Measurements from ENCODE around the gene ABLIM2. TPM values are rescaled to one million over a fixed set of nuclear protein-coding genes. Genes with fewer than 3 reads are reported as not detected.

Gene ABLIM2
- total and polyA plus RNA-seq, 10 of the 15 experiments (the other 5 are each of a cell fraction or from before 2014, with no cell fraction given): 0.03 to 0.15 (median 0.05) TPM; not detected in 7

- no peak overlapping the region for H3K4me2 ChIP-seq (ENCODE audit: control insufficient read depth, insufficient read depth)
- no peak for TF ChIP-seq TAF1 (IDR thresholded peaks at IDR 0.05; ENCODE audit: borderline replicate concordance, low read depth, low read length)
- TF ChIP-seq NR2C2 (IDR thresholded peaks at IDR 0.05; ENCODE audit: borderline replicate concordance, control insufficient read depth, insufficient read length, low read depth): no peak
- no peak for TF ChIP-seq BCL11A (IDR thresholded peaks at IDR 0.05; ENCODE audit: low read depth, low read length)
- TF ChIP-seq MYC (IDR thresholded peaks at IDR 0.05; ENCODE audit: insufficient read depth, insufficient read length, insufficient replicate concordance, low read length, severe bottlenecking): no peak
- no peak for TF ChIP-seq FOXK2 (IDR thresholded peaks at IDR 0.05)
- no peak for TF ChIP-seq RELA (IDR thresholded peaks at IDR 0.05; ENCODE audit: borderline replicate concordance, partially characterized antibody)
- no peak for TF ChIP-seq IKZF1 (conservative IDR thresholded peaks at IDR 0.05)
- no peak for TF ChIP-seq ZSCAN29 (IDR thresholded peaks at IDR 0.05)
- TF ChIP-seq FOXM1 (IDR thresholded peaks at IDR 0.05; ENCODE audit: low read depth, low read length): no peak
- TF ChIP-seq GABPA (IDR thresholded peaks at IDR 0.05; ENCODE audit: low read depth): no peak
- TF ChIP-seq YBX1 (IDR thresholded peaks at IDR 0.05): no peak
- no peak for TF ChIP-seq NFYA (IDR thresholded peaks at IDR 0.05; ENCODE audit: borderline replicate concordance, low read depth, low read length)
- TF ChIP-seq, protein P1, sequence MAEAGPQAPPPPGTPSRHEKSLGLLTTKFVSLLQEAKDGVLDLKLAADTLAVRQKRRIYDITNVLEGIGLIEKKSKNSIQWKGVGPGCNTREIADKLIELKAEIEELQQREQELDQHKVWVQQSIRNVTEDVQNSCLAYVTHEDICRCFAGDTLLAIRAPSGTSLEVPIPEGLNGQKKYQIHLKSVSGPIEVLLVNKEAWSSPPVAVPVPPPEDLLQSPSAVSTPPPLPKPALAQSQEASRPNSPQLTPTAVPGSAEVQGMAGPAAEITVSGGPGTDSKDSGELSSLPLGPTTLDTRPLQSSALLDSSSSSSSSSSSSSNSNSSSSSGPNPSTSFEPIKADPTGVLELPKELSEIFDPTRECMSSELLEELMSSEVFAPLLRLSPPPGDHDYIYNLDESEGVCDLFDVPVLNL (IDR thresholded peaks at IDR 0.05; ENCODE audit: low read depth, low read length): no peak
- TF ChIP-seq STAT1 (conservative IDR thresholded peaks at IDR 0.05): no peak
- TF ChIP-seq POLR2AphosphoS2 (IDR thresholded peaks at IDR 0.05; ENCODE audit: low read depth, low read length): no peak
- TF ChIP-seq, protein P2, sequence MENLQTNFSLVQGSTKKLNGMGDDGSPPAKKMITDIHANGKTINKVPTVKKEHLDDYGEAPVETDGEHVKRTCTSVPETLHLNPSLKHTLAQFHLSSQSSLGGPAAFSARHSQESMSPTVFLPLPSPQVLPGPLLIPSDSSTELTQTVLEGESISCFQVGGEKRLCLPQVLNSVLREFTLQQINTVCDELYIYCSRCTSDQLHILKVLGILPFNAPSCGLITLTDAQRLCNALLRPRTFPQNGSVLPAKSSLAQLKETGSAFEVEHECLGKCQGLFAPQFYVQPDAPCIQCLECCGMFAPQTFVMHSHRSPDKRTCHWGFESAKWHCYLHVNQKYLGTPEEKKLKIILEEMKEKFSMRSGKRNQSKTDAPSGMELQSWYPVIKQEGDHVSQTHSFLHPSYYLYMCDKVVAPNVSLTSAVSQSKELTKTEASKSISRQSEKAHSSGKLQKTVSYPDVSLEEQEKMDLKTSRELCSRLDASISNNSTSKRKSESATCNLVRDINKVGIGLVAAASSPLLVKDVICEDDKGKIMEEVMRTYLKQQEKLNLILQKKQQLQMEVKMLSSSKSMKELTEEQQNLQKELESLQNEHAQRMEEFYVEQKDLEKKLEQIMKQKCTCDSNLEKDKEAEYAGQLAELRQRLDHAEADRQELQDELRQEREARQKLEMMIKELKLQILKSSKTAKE (IDR thresholded peaks at IDR 0.05; ENCODE audit: low read depth, poor library complexity, severe bottlenecking): no peak
- no peaks in the 10 kb centered on the region for H4K20me1 ChIP-seq (ENCODE audit: control insufficient read depth, insufficient read depth)
- no peaks in the 10 kb centered on the region; a peak in 2 of 4 replicates for H3K27me3 ChIP-seq (replicated peaks in 1 of 2; ENCODE audit: control insufficient read depth in 2 of 2, insufficient read depth in 2 of 2, low read length in 1 of 2)
- DNase-seq (ENCODE audit: low read depth, low spot score) (no peak), ATAC-seq (no peak), FAIRE-seq (no peak)
- in situ Hi-C loops (cut with MboI): no loop called here
- WGBS (ENCODE audit: insufficient coverage, insufficient replicate concordance, low lambda C conversion rate, missing lambda C conversion rate): 39% methylated on average over 11 of the region's 11 CpGs
- H3K4me3 ChIP-seq: no peak overlapping the region
- POLR2A ChIA-PET: no interaction called here
- SMC1A ChIA-PET (ENCODE audit: uncharacterized antibody, unreplicated experiment): no interaction called here
- intact Hi-C loops (cut with micrococcal nuclease; ENCODE audit: unreplicated experiment): no loop called here
- H3K4me1 ChIP-seq (ENCODE audit: control insufficient read depth, insufficient read depth, low read length): no peaks in the 10 kb centered on the region
- H3K9me3 ChIP-seq (replicated peaks; ENCODE audit: control insufficient read depth, insufficient read depth, low read length): no peaks in the 10 kb centered on the region
- no peaks in the 10 kb centered on the region for H3K79me2 ChIP-seq (ENCODE audit: control insufficient read depth, insufficient read depth, low read length)
- no peaks in the 10 kb centered on the region for H3K36me3 ChIP-seq (ENCODE audit: control insufficient read depth in 2 of 2, insufficient read depth in 2 of 2, low read length in 1 of 2)
- H3K27ac ChIP-seq (ENCODE audit: control insufficient read depth, insufficient read depth): no peak overlapping the region
- BruUV-seq (replicated peaks): no TSS peak
- RAD21 ChIA-PET (ENCODE audit: unreplicated experiment): no interaction called here
- no peak overlapping the region for H3K9ac ChIP-seq (ENCODE audit: control insufficient read depth, insufficient read depth, low read length)
- CTCF ChIA-PET: no interaction called here
- no peak overlapping the region for H2AFZ ChIP-seq (ENCODE audit: control insufficient read depth, low read depth, low read length)
Observed at GRCh38 chr4:8041868-8042267, 116.7 kb downstream of the ABLIM2 start.
